Left kidney (tissue), 2 donors: Measurements from ENCODE around the gene RNF32. TPM values are rescaled to one million over a fixed set of nuclear protein-coding genes. Genes with fewer than 3 reads are reported as not detected.
"Not testable (repeated sequence)": the region's sequence is repeated elsewhere in the genome, so short reads cannot be mapped to it uniquely, and the experiment has no call there.

Source experiments
- DNase-seq: peaks from one replicate; pipeline ENCODE4 v3.0.0-alpha.2; 2013
- polyA plus RNA-seq: library from polyadenylated mRNA; unstranded; fragments of 120-200 nt; gene quantifications from one replicate; pipeline ENCODE4 v1.2.1, GENCODE V29; 2013; ENCODE audit not compliant: insufficient read length

RNF32 gene
- polyA plus RNA-seq, 1 donor = 3.9 TPM

DNA sequence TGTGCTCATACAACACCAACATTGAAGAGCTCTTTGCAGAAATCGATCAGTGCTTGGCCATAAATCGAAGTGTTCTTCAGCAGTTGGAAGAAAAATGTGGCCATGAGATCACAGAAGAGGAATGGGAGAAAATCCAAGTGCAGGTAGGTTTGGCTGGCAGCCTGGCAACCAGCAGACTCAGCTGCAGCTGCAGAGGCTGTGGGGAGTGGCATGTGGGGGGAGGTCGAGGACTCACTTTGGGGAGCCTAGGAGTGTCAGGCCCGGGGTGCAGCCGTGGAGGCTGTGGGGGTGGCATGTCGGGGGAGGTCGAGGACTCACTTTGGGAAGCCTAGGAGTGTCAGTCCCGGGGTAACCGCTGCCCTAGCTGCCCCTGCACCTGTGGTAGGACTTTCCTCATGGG, 35.1 kb downstream of the RNF32 start:
- no peak for DNase-seq

- no peak for DNase-seq
Observed at GRCh38 chr7:156676263-156676662, 35.7 kb downstream of the RNF32 start.

DNA sequence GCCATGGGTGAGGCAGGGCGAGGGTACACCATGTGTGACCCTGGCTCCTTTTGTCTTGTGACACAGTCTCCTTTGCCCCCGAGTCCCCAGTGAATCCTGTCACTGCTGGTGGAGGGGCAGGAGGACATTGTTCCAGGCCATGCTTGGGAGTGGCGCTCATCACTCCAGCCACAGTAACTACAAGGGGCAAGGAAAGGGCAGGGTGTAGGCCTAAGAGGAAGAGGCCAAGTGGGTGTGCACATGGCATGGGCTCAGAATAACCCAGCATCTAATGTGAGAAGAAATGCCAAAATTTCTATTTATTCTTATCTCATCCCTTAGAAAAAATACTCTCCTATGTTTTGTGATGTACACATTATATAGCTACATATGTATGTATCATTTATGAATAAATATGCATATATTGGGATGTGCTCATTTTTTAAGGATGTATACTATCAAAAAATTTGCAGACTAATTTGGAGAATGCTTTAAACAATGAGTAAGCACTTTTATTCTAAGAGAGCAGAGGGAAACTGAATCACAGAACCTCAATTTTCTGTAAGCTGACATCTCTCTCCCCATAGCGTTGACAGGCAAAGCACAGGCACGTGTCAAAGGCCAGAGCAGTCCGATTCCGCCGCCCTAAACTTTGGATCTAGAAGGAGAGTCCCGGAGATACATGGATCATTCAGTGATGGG, 36.9 kb downstream of the RNF32 start:
- no peak for DNase-seq

- no peak for DNase-seq
Observed at GRCh38 chr7:156680281-156680680, 39.7 kb downstream of the RNF32 start.

DNA sequence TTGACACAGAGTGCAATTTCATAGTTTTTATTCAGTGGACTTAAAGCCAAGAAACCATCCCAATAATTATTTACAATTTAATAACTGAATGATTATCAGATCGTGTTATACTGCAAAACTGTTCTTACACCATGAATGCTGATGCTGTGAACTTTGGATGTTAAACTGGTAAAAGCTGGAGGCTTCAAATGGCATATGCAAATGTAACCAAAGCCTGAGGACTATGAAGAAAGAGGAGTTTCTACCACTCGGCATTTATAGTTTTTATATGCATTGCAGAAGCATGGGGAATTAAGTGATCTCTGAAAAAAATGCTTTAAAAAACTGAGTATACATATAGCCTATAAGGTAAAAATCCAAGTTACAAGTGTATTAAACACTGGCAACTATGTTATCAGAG, 42.4 kb downstream of the RNF32 start:
- no peak for DNase-seq

GRCh38 chr7:156684251-156684650, 43.7 kb downstream of the RNF32 start:
- DNase-seq = no peak

GRCh38 chr7:156684661-156685060, 44.1 kb downstream of the RNF32 start:
- no peak for DNase-seq

GRCh38 chr7:156691764-156692163, 51.2 kb downstream of the RNF32 start:
- DNase-seq = no peak

DNA sequence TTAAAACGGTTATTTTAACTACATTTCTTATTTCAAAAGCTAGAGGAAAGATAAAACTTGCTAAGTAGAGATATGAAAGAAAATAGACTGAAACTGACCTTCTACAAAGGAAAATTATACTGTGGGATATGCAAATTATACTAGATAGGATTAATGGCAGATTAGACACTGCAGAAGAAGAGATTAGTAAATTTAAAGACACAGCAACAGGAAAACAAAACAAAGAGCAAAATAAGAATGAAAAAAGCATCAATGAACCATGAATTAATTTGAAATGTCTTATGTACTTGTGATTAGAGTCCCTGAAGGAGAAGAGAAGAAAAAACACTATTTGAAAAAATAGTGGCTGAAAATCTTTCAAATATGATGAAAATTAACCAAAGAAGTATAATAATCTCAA, 52.3 kb downstream of the RNF32 start:
- DNase-seq = no peak

GRCh38 chr7:156693627-156694026, 53.1 kb downstream of the RNF32 start:
- DNase-seq = no peak

DNA sequence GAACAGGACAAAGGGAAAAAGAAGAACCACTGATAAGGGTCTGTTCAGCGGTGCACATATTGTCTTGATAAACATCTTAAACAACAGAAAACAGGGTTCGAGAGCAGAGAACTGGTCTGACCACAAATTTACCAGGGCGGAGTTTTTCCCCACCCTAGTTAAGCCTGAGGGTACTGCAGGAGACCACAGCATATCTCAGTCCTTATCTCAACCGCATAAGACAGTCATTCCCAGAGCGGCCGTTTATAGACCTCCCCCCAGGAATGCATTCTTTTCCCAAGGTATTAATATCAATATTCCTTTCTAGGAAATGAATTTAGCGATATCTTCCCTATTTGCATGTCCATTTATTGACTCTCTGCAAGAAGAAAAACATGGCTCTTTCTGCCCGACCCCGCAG, 56.7 kb downstream of the RNF32 start:
- DNase-seq = not testable (repeated sequence)

- not testable (repeated sequence) for DNase-seq
Observed at GRCh38 chr7:156698512-156698911, 57.9 kb downstream of the RNF32 start.

DNA sequence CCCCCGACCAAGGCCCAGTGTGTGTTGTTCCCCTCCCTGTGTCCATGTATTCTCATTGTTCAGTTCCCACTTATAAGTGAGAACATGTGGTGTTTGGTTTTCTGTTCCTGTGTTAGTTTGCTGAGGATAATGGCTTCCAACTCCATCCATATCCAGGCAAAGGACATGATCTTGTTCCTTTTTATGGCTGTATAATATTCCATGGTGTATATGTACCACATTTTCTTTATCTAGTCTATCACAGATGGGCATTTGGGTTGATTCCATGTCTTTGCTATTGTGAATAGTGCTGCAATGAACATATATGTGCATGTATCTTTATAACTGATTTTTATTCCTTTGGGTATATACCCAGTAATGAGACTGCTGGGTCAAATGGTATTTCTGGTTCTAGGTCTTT, 61.2 kb downstream of the RNF32 start:
- not testable (repeated sequence) for DNase-seq

DNA sequence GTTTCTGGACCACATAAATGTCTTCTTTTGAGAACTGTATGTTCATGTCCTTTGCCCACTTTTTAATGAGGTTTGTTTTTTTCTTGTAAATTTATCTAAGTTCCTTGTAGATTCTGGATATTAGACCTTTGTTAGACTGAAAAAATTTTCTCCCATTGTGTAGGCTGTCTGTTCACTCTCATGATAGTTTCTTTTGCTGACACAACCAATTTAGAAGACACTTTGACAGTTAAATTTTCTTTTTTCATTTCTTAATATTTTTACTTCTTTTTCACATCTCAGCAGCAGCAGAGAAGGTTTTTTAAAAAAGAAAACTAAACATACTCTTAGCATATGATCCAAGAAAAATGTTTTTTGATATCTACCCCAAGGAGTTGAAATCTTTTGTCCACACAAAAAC, 61.8 kb downstream of the RNF32 start:
- no peak for DNase-seq

DNA sequence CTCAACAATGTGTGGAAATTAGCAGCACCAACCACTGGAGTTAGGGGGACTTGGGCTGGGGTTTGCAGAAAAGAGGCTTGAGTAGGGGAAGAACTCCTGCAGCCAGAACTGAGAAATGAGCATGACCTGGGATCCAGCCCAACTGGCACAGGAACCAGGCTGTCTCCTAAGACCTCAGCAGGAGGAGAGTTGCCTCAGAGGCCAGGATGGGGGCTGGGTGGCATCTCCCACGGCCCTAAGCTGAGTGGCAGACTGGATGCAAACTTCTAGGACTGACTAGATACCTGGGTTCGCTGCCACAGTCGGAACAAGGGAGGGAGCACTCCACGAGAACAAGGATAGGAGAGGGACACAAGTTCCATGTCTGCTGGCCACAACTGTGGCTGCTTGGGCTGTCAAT, 62.6 kb downstream of the RNF32 start:
- DNase-seq = no peak

GRCh38 chr7:156703773-156704482, 63.4 kb downstream of the RNF32 start:
- DNase-seq = no peak

DNA sequence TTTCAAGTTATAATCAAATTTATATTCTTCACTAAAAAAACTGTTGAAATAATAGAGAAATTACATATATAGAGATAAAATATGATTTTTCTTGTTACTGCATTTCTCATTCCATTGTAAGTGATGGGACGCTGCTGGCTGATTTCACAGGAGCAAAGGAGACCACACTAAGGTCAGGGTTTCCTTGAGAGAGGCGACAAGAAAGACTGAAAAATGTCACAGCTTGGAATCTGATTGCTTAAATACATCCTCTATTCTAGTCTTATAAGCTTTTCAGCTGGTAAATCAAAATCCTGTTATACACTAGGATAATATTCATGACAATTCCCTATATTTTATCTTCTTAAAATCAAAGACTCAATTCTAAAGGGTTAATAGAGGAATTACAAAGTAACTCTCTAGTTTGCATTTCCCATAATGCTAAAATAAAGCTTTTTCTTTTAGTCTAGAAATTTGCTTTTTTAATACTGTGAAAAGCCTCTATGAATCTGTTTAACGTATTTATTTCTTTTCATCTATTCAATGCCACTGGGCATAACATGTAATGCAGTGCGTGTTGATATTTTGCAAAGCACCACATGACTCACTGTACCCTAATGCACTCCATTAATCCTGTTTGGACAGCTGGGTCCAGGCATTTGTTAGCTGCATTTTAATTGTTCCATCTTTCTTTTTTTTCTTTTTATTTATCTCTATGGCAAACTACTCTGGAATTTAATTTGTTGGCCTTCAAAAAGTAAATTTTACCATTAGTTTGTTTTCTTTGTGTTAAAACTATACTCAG, 81.7 kb downstream of the RNF32 start:
- DNase-seq = no peak

DNA sequence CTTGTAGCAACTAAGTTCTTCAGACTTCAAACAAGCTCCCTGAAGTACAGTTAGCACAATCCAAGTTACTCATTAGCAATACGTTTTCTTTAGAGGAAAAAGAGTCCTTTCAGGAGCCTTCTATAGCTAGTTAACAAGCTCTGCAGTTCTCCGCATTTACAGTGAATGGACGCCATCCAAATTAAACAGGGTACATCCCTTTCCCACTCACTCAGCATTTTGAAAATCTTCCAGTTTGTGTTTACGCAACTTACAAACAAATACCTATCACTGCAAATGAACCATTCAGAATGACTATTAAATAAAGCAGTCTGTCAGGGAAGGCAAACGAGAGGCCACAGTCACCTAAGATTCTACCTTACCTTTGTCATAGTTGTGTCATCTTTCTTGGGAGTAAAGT, 84.5 kb downstream of the RNF32 start:
- no peak for DNase-seq

GRCh38 chr7:156725936-156726335, 85.4 kb downstream of the RNF32 start:
- DNase-seq = no peak
